Liver (tissue), 9 donors: Measurements from ENCODE around the gene TLK2. TPM values are rescaled to one million over a fixed set of nuclear protein-coding genes. Genes with fewer than 3 reads are reported as not detected.

ENCODE experiments used
- DNase-seq: peaks from one replicate; pipeline ENCODE4 v3.0.0-alpha.2; 2017; ENCODE audit warnings: low spot score
- H3K27ac ChIP-seq, 2 donors: one replicate each; pipeline ENCODE4 v1.7.0; 2013; ENCODE audit warnings: inconsistent platforms in 2 of 2, low read length in 2 of 2, control low read depth in 1 of 2, low read depth in 1 of 2, mild to moderate bottlenecking in 1 of 2
- H3K27me3 ChIP-seq, 4 donors: one replicate each; pipeline versions ENCODE4 v1.6.1 to v1.7.0; 2013; ENCODE audit warnings: low read length in 3 of 4, inconsistent platforms in 1 of 4, mild to moderate bottlenecking in 1 of 4, moderate library complexity in 1 of 4; ENCODE audit not compliant: control insufficient read depth in 4 of 4, insufficient read depth in 4 of 4
- H3K36me3 ChIP-seq, 4 donors: one replicate each; pipeline versions ENCODE4 v1.6.1 to v1.7.0; 2013; ENCODE audit warnings: low read length in 3 of 4, mild to moderate bottlenecking in 3 of 4, low read depth in 1 of 4, moderate library complexity in 1 of 4; ENCODE audit not compliant: control insufficient read depth in 4 of 4, insufficient read depth in 3 of 4
- H3K4me1 ChIP-seq, 4 donors: one replicate each; pipeline versions ENCODE4 v1.6.1 to v1.7.0; 2013; ENCODE audit warnings: low read length in 3 of 4, mild to moderate bottlenecking in 3 of 4, moderate library complexity in 1 of 4; ENCODE audit not compliant: control insufficient read depth in 4 of 4, insufficient read depth in 4 of 4
- H3K4me3 ChIP-seq, 3 donors: one replicate each; pipeline versions ENCODE4 v1.6.1 to v1.7.0; 2013; ENCODE audit warnings: low read length in 3 of 3, control low read depth in 1 of 3, low read depth in 1 of 3, mild to moderate bottlenecking in 1 of 3
- H3K9ac ChIP-seq, 2 donors: one replicate each; pipeline ENCODE4 v1.7.0; 2013; ENCODE audit warnings: low read length in 2 of 2, mild to moderate bottlenecking in 2 of 2, moderate library complexity in 2 of 2, control low read depth in 1 of 2, low read depth in 1 of 2
- H3K9me3 ChIP-seq, 4 donors: one replicate each; pipeline versions ENCODE4 v1.6.1 to v1.7.0; 2013; ENCODE audit warnings: low read length in 3 of 4; ENCODE audit not compliant: control insufficient read depth in 4 of 4
- CTCF ChIP-seq: fragments of 150-350 bp; IDR thresholded peaks from 2 replicates; pipeline ENCODE4 v1.5.1; 2017; ENCODE audit warnings: improper control_type of control experiment, low read depth, low read length; ENCODE audit not compliant: missing input control
- EGR1 ChIP-seq, 2 donors: IDR thresholded peaks; 2 replicates each; pipeline ENCODE4 v1.6.1; 2016 to 2018; ENCODE audit warnings: antibody characterized with exemption in 2 of 2, low read depth in 2 of 2
- FOXA1 ChIP-seq: IDR thresholded peaks from 2 replicates; pipeline ENCODE4 v1.6.1; 2016; ENCODE audit warnings: antibody characterized with exemption
- FOXA2 ChIP-seq: IDR thresholded peaks from 2 replicates; pipeline ENCODE4 v1.6.1; 2016; ENCODE audit warnings: antibody characterized with exemption
- GABPA ChIP-seq, 2 donors: IDR thresholded peaks in 1 of 2; conservative IDR thresholded peaks in 1 of 2; 2 replicates each; pipeline ENCODE4 v1.6.1; 2016; ENCODE audit warnings: antibody characterized with exemption in 2 of 2, mild to moderate bottlenecking in 1 of 2, moderate library complexity in 1 of 2
- HNF4A ChIP-seq, 2 donors: conservative IDR thresholded peaks; 2 replicates each; pipeline ENCODE4 v1.6.1; 2016; ENCODE audit warnings: antibody characterized with exemption in 2 of 2, mild to moderate bottlenecking in 2 of 2
- HNF4G ChIP-seq: IDR thresholded peaks from 2 replicates; pipeline ENCODE4 v1.6.1; 2016; ENCODE audit warnings: antibody characterized with exemption
- JUND ChIP-seq, 2 donors: IDR thresholded peaks; 2 replicates each; pipeline ENCODE4 v1.6.1; 2016; ENCODE audit warnings: antibody characterized with exemption in 2 of 2
- MAX ChIP-seq: IDR thresholded peaks from 2 replicates; pipeline ENCODE4 v1.6.1; 2016; ENCODE audit warnings: antibody characterized with exemption
- NR2F2 ChIP-seq: IDR thresholded peaks from 2 replicates; pipeline ENCODE4 v1.6.1; 2016; ENCODE audit warnings: antibody characterized with exemption
- RAD21 ChIP-seq, 2 donors: IDR thresholded peaks; 2 replicates each; pipeline ENCODE4 v1.6.1; 2016; ENCODE audit warnings: antibody characterized with exemption in 2 of 2, mild to moderate bottlenecking in 2 of 2
- REST ChIP-seq: IDR thresholded peaks from 2 replicates; pipeline ENCODE4 v1.6.1; 2016; ENCODE audit warnings: antibody characterized with exemption, mild to moderate bottlenecking
- RXRA ChIP-seq, 2 donors: IDR thresholded peaks; 2 replicates each; pipeline ENCODE4 v1.6.1; 2017 to 2018; ENCODE audit warnings: antibody characterized with exemption in 2 of 2, mild to moderate bottlenecking in 1 of 2
- SP1 ChIP-seq: IDR thresholded peaks from 2 replicates; pipeline ENCODE4 v1.6.1; 2018; ENCODE audit warnings: antibody characterized with exemption, mild to moderate bottlenecking
- TAF1 ChIP-seq: conservative IDR thresholded peaks from 2 replicates; pipeline ENCODE4 v1.6.1; 2016; ENCODE audit warnings: antibody characterized with exemption, mild to moderate bottlenecking
- YY1 ChIP-seq: IDR thresholded peaks from 2 replicates; pipeline ENCODE4 v1.6.1; 2016; ENCODE audit warnings: antibody characterized with exemption, mild to moderate bottlenecking
- ZBTB33 ChIP-seq: IDR thresholded peaks from 2 replicates; pipeline ENCODE4 v1.6.1; 2016; ENCODE audit warnings: antibody characterized with exemption
- WGBS: extraction: QIAGEN DNeasy Blood & Tissue Kit; methylation state at CpG from one replicate; pipeline ENCODE4 v1.1.7; 2013; 5-methylcytosine and 5-hydroxymethylcytosine counted together
- polyA plus RNA-seq, 2 donors: library from polyadenylated mRNA; stranded (reverse) in 1 of 2; unstranded in 1 of 2; fragments of 200-250 nt in 1 of 2; fragments of >200 nt in 1 of 2; fragmentation: Nextera tagmentation in 1 of 2; extraction: Ambion mirVana in 1 of 2; gene quantifications; one replicate each; pipeline versions ENCODE4 v1.2.1 to v1.2.3, GENCODE V29; 2013 to 2015
- total RNA-seq, 2 donors: library from RNA; depleted of rRNA; stranded (reverse); fragments of >200 nt; gene quantifications; one replicate each; pipeline ENCODE4 v1.2.3, GENCODE V29; 2014
- TF ChIP-seq, protein P1 (sequence below): IDR thresholded peaks from 2 replicates; pipeline ENCODE4 v1.6.1; 2016; ENCODE audit warnings: antibody characterized with exemption
- donor health status: healthy.
- donor health status: healthy.
- donor health status: healthy.
- donor health status: healthy.
- donor health status: healthy.

Gene TLK2
- total and polyA plus RNA-seq, 4 donors: 4.2 to 25.8 (median 14.8) TPM

DNA sequence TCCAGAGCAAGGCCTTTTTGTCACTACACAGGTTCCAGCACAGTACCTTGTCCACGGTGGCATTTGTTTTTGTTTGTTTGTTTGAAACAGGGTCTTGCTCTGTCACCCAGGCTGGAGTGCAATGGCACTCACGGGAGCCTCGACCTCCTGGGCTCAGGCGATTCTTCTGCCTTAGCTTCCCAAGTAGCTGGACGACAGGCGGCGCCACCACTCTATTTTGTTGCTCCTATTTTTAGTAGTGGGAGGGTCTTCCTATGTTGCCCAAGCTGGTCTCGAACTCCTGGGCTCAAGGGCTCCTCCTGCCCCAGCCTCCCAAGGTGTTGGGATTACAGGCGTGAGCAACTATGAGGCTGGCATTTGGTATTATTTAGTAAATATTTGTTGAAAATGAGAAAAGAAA, 159.2 kb downstream of the TLK2 start:
- Histone ChIP-seq H3K4me1 (no peaks in the 10 kb centered on the region), H3K27me3 (no peaks in the 10 kb centered on the region), H3K27ac (no peak overlapping the region), H3K4me3 (no peak overlapping the region), H3K9ac (no peak overlapping the region), H3K9me3 (no peaks in the 10 kb centered on the region), H3K36me3 (no peaks in the 10 kb centered on the region)
- no peak for DNase-seq
- TF ChIP-seq RAD21 (IDR thresholded peaks at IDR 0.05) (no peak), EGR1 (IDR thresholded peaks at IDR 0.05; ENCODE audit: low read depth in 2 of 2) (no peak), JUND (IDR thresholded peaks at IDR 0.05) (no peak), REST (no peak), FOXA2 (no peak), HNF4A (conservative IDR thresholded peaks at IDR 0.05) (no peak), CTCF (no peak), HNF4G (no peak), YY1 (no peak), MAX (no peak), ZBTB33 (no peak), NR2F2 (no peak), GABPA (IDR thresholded peaks at IDR 0.05 in 1 of 2, conservative IDR thresholded peaks at IDR 0.05 in 1 of 2) (no peak), TAF1 (no peak), RXRA (IDR thresholded peaks at IDR 0.05) (no peak), SP1 (no peak), FOXA1 (no peak)
- TF ChIP-seq, protein P1, sequence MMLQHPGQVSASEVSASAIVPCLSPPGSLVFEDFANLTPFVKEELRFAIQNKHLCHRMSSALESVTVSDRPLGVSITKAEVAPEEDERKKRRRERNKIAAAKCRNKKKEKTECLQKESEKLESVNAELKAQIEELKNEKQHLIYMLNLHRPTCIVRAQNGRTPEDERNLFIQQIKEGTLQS: no peak
- WGBS: 78% methylated on average over 9 of the region's 9 CpGs

DNA sequence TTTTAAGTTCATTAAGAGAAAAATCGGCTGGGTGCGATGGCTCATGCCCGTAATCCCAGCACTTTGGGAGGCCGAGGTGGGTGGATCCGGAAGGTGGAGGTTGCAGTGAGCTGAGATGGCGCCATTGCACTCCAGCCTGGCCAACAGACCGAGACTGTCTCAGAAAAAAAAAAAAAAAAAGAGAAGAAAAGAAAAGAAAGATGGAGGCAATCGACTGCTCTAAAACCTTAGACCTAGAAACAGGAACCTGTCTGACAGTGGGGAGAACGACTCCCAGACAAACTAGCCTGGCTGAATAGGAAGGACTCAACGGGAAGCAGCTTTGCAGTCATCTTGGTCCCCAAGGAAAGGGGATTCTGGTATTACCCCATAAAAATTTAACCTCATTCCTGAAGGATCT, 162.5 kb downstream of the TLK2 start:
- H3K36me3 ChIP-seq: no peaks in the 10 kb centered on the region
- DNase-seq: no peak
- H3K9ac ChIP-seq: no peak overlapping the region
- WGBS: 85% methylated on average over 10 of the region's 10 CpGs
- H3K4me1 ChIP-seq: no peaks in the 10 kb centered on the region
- no peaks in the 10 kb centered on the region for H3K27me3 ChIP-seq
- H3K27ac ChIP-seq: no peak overlapping the region
- no peaks in the 10 kb centered on the region for H3K9me3 ChIP-seq
- H3K4me3 ChIP-seq: no peak overlapping the region
- TF ChIP-seq FOXA2 (no peak), SP1 (no peak), HNF4G (no peak), NR2F2 (no peak), MAX (no peak), TAF1 (no peak), FOXA1 (no peak), EGR1 (IDR thresholded peaks at IDR 0.05; ENCODE audit: low read depth in 2 of 2) (no peak), ZBTB33 (no peak), YY1 (no peak), JUND (IDR thresholded peaks at IDR 0.05) (no peak), HNF4A (conservative IDR thresholded peaks at IDR 0.05) (no peak), CTCF (no peak)
- TF ChIP-seq, protein P1: no peak
